ENCODE measurements around the gene NKX2-3.

NKX2-3 gene

DNA sequence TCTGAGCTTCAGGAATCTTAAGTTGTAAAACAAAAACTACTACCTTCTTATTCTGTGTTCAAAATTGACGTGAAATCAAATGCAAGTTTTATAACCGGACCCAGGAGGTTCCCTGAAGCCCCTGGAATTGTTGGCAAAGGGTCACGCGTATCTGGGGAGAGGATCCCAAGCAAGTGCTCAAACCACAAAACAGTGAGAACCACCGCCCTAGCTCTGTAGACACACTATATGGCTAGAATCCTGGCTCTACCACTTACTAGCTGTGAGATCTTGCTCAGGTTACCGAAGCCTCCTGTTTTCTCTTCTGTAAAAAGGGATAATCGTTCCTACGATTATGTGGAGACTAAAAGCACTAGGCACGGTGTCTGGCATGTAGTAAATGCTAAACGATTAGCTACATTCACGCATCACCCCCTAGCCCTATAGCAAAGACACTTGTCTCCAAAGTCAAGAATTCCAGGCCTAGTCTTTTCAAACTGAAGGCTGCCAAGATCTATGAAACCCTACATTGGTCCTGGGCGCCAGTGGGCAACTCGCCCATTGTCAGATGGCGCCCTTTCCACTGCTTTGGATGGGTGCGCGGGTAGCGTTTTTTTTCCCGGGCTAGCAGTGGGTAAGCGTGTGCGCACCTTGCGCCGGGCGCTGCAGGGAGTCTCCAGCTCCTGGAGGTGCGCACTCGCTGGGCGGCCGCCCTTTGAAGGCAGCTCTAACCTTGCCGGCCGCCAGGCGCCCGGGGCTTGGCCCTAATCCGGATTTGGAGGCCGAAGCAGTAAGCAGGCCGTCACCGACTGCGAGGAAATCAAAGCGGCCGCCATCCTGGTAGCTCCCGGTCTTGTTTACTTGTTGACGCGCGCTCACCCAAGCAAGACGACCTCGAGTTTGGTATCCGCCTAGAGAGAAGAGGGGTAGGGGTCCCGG lies 11.6 kb upstream of the NKX2-3 start:
- H3K27ac ChIP-seq (ENCODE audit: low read depth, low read length), result peak overlapping the region; percentile 85
- no peaks in the 10 kb centered on the region for H3K36me3 ChIP-seq (ENCODE audit: control insufficient read depth, insufficient read depth, low read length)
- H3K9ac ChIP-seq (ENCODE audit: low read length), result no peak overlapping the region
- no peak overlapping the region for H3K4me3 ChIP-seq (ENCODE audit: low read length)
- peaks cover 24% of the 10 kb centered on the region for H3K4me1 ChIP-seq (ENCODE audit: control insufficient read depth, insufficient read depth, low read length)
- H3K27me3 ChIP-seq (ENCODE audit: control insufficient read depth, insufficient read depth, low read length), result peaks cover 12% of the 10 kb centered on the region

DNA sequence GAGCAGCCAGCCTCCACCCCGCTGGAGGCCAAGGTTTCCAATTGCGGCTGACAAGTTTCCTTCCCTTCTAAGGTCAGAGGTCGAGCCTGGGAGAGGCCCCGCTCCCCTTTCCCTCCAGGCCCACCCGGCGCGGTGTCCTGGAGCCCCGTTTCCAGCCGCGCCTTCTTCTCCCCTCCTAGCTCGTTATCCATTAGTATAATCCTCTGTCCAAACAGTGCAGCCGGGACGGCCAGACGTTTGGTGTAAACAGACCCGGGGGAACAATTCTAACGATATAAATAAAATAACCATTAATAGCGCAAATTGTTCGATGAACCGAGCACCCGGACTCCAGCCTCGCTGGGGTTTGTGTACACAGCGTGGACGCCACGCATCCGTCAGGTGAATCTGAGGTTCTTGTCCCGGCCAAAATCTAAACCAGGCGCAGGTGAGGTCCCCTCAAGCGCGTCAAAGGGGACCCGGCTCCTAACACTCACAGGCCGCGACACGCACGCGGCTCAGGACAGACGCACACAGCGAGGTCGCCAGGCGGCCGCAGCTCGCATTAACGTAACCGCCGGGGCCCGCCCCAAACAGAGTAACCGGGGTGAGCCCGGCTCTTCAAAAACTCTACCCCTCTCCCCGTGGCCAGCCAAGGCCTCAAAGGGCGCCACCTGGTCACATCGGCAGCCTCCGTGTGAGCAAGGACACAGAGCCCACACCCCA lies 10.8 kb upstream of the NKX2-3 start:
- Histone ChIP-seq H3K4me1 (ENCODE audit: control insufficient read depth, insufficient read depth, low read length) (peaks cover 32% of the 10 kb centered on the region), H3K27me3 (ENCODE audit: control insufficient read depth, insufficient read depth, low read length) (peaks cover 16% of the 10 kb centered on the region), H3K4me3 (ENCODE audit: low read length) (no peak overlapping the region), H3K36me3 (ENCODE audit: control insufficient read depth, insufficient read depth, low read length) (no peaks in the 10 kb centered on the region), H3K27ac (ENCODE audit: low read depth, low read length) (peak overlapping the region; percentile 85), H3K9ac (ENCODE audit: low read length) (no peak overlapping the region)

DNA sequence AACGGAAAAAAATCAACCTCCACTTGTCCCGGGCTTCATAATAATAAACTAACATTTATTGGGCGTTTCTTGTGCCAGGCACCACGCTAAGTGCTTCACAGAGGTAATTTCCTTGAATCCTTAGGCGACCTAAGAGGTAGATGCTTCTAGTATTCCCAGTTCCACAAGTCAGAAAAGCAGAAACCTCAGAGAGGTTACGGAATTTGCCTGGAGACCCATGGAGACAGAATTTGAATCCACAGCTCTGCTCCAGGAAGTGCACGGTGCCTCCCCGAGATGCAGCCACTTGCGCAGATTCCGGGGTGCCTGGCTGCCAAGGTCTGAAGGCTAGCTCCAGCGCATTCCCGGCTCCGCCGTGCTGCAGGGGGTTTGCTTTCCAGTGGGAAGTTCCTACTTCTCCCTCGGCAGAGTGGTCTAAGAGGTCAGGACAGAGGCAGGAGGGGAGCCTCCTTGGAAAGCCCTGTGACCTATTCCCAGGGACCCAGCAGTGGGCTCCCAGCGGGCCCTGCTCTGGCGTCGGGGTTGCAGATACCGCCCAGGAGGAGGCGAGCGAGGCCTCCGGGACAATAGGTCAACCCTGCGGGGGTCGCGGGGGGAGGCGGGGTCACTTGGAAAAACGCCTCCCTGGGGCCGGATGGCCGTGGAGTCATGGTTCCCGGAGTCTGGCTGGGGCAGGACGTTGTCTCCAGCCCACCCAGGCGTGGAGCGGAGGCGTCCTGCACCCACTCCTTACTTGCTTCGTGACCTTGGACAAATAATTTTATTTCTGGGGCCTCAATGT lies 10.1 kb upstream of the NKX2-3 start:
- Histone ChIP-seq H3K36me3 (ENCODE audit: control insufficient read depth, insufficient read depth, low read length) (no peaks in the 10 kb centered on the region), H3K27me3 (ENCODE audit: control insufficient read depth, insufficient read depth, low read length) (peaks cover 21% of the 10 kb centered on the region), H3K4me3 (ENCODE audit: low read length) (peak overlapping the region; percentile 64), H3K27ac (ENCODE audit: low read depth, low read length) (peak overlapping the region; percentile 85), H3K4me1 (ENCODE audit: control insufficient read depth, insufficient read depth, low read length) (peaks cover 38% of the 10 kb centered on the region), H3K9ac (ENCODE audit: low read length) (peak overlapping the region; percentile 28)

DNA sequence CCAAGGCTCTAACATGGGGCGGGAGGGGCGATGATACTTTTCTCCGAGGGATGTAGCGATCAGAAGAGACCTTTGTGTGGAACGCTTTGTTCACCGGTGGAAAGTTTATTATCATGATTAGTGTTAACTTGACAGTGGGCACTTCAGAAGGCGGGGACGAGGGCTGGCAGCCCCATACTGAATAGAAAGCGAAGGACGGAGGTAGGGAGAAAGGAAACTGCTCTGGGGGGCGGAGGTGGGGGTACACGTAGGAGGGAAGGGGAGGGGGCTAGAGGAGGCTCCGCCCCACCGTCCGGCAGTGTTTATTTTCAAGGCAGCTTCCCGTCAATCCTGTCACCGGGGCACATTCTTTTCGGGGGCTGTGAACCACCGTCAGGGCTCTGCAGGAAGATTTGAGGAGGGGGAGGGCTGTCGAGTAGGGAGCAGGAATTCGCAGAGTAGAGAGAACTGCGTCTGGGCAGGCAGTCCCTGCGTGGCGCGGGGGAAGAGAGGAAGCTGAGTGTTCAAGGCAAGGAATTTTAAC lies 9.4 kb upstream of the NKX2-3 start:
- peaks cover 38% of the 10 kb centered on the region for H3K4me1 ChIP-seq (ENCODE audit: control insufficient read depth, insufficient read depth, low read length)
- H3K4me3 ChIP-seq (ENCODE audit: low read length), result peak overlapping the region; percentile 64
- H3K9ac ChIP-seq (ENCODE audit: low read length), result peak overlapping the region; percentile 28
- H3K27ac ChIP-seq (ENCODE audit: low read depth, low read length), result peak overlapping the region; percentile 85
- peaks cover 26% of the 10 kb centered on the region for H3K27me3 ChIP-seq (ENCODE audit: control insufficient read depth, insufficient read depth, low read length)
- no peaks in the 10 kb centered on the region for H3K36me3 ChIP-seq (ENCODE audit: control insufficient read depth, insufficient read depth, low read length)

DNA sequence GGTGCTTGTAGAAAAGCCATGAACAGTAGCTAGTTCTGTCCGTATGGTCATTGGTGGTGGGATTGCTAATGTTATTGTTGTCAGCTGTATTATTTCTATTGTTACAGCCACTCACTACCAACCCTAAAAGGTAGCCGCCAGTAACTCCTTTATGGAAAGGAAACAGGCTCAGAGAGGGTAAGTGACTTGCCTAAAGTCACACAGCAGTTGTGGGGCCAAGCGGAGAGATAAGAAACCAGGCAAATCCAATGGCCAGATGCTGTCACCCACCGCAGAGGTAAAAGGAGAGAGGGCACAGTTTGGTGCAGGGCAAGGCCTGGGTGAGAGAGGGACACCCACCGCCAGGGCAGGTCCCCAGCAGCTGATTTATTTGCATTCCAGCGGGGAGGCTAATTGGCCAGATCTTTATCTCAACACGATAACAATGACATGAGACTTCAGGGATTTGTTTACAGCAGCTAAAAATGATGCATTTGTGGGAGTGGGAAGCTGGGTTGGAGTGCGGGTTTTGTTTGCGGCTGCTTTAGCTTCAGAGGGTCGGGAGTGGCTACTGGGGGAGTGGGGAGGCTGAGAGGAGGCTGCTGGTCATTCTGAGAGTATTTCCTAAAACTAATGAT lies 8.6 kb upstream of the NKX2-3 start:
- Histone ChIP-seq H3K27me3 (ENCODE audit: control insufficient read depth, insufficient read depth, low read length) (peaks cover 26% of the 10 kb centered on the region), H3K36me3 (ENCODE audit: control insufficient read depth, insufficient read depth, low read length) (no peaks in the 10 kb centered on the region), H3K27ac (ENCODE audit: low read depth, low read length) (peak overlapping the region; percentile 85), H3K4me1 (ENCODE audit: control insufficient read depth, insufficient read depth, low read length) (peaks cover 36% of the 10 kb centered on the region), H3K4me3 (ENCODE audit: low read length) (peak overlapping the region; percentile 19), H3K9ac (ENCODE audit: low read length) (peak overlapping the region; percentile 28)

DNA sequence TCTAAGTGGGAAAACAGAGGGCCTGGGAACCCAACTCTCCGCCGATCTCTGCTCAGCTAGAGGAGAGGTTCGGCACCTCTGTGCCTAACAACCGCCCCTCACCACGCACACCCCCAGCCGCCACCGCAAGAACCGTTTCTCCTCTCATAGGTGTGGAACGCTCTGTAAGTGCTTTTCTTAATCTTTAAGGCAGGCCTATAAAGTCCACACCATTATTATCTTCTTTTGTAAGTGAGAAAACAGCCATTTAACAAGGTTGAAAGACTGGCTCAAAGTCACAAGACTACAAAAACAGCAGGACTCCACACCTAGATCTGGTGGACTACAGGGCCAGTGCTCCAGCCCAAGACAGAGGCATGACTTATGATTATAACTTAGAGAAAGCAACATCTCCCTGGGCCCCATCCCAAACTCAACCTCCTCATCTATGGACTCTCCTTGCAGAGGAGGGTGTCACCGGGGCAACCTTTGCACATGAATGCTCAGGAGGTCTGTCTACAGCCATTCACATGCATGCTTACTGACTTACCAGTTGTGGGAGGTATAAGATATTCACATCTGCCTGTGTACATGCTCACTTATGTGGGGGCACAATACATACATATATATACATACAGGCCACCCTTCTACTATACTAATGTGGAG lies 7.9 kb upstream of the NKX2-3 start:
- H3K9ac ChIP-seq (ENCODE audit: low read length), result no peak overlapping the region
- peaks cover 26% of the 10 kb centered on the region for H3K27me3 ChIP-seq (ENCODE audit: control insufficient read depth, insufficient read depth, low read length)
- peaks cover 31% of the 10 kb centered on the region for H3K4me1 ChIP-seq (ENCODE audit: control insufficient read depth, insufficient read depth, low read length)

DNA sequence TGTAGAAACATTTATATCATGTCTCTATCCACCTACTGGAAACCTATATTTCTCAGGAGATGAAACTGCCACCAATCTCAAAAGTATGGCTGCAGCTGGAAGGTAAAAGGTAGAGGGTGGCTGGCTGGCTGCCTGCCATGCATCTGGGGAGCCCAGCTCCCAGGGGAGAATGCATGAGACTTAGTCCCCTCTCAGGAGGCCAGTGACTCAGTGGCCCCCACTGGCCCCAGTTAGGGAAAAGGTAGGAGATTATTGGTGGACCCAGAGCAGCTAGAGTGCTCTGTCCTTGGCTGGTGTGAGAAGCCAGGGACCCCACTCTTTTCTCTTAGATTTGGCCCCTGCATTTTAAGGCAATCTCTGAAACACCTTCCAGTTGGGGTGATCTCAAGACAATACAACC lies 6.8 kb upstream of the NKX2-3 start:
- Histone ChIP-seq H3K36me3 (ENCODE audit: control insufficient read depth, insufficient read depth, low read length) (no peaks in the 10 kb centered on the region), H3K27me3 (ENCODE audit: control insufficient read depth, insufficient read depth, low read length) (peaks cover 31% of the 10 kb centered on the region), H3K4me1 (ENCODE audit: control insufficient read depth, insufficient read depth, low read length) (peaks cover 29% of the 10 kb centered on the region), H3K27ac (ENCODE audit: low read depth, low read length) (peak overlapping the region; percentile 92), H3K9ac (ENCODE audit: low read length) (no peak overlapping the region), H3K4me3 (ENCODE audit: low read length) (no peak overlapping the region)

More for the DNA sequence above, 7.9 kb upstream of the NKX2-3 start:
- Histone ChIP-seq H3K4me3 (ENCODE audit: low read length) (no peak overlapping the region), H3K27ac (ENCODE audit: low read depth, low read length) (peak overlapping the region; percentile 85), H3K36me3 (ENCODE audit: control insufficient read depth, insufficient read depth, low read length) (no peaks in the 10 kb centered on the region)

DNA sequence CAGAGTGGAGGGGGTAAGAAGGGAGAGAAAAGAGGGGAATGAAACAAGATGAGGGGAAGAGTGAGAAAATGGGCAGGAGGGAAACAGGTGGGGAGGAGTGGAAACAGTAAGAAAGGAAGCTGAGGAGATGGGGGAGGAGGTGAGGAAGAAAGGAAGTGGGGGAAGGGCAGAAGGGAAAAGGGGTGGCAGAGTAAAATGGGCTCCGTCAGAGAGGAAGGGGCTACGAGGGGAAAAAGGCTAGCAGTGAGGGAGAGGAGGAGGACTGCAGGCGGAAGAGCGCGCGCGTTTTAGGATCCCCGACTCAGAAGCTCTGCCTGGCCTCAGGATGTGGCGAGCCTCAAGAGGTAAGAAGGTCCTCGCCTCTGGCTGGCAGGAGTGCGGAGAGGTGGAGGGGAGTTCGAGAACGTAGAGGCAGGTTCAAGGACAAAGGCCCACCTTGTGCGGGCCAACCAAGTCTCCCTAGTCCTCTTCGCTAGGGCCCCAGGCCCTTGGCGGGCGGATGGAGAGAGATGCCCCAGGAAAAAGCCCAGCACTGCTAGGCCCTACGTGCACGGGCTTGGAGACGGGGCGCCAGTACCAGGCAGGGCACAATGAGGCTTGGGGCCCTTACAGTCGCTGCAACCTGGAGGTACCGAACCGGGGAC lies 5.8 kb upstream of the NKX2-3 start:
- H3K9ac ChIP-seq (ENCODE audit: low read length), result no peak overlapping the region
- peak overlapping the region; percentile 92 for H3K27ac ChIP-seq (ENCODE audit: low read depth, low read length)
- peaks cover 27% of the 10 kb centered on the region for H3K4me1 ChIP-seq (ENCODE audit: control insufficient read depth, insufficient read depth, low read length)
- peak overlapping the region; percentile 83 for H3K4me3 ChIP-seq (ENCODE audit: low read length)
- peaks cover 27% of the 10 kb centered on the region for H3K27me3 ChIP-seq (ENCODE audit: control insufficient read depth, insufficient read depth, low read length)
- H3K36me3 ChIP-seq (ENCODE audit: control insufficient read depth, insufficient read depth, low read length), result no peaks in the 10 kb centered on the region

DNA sequence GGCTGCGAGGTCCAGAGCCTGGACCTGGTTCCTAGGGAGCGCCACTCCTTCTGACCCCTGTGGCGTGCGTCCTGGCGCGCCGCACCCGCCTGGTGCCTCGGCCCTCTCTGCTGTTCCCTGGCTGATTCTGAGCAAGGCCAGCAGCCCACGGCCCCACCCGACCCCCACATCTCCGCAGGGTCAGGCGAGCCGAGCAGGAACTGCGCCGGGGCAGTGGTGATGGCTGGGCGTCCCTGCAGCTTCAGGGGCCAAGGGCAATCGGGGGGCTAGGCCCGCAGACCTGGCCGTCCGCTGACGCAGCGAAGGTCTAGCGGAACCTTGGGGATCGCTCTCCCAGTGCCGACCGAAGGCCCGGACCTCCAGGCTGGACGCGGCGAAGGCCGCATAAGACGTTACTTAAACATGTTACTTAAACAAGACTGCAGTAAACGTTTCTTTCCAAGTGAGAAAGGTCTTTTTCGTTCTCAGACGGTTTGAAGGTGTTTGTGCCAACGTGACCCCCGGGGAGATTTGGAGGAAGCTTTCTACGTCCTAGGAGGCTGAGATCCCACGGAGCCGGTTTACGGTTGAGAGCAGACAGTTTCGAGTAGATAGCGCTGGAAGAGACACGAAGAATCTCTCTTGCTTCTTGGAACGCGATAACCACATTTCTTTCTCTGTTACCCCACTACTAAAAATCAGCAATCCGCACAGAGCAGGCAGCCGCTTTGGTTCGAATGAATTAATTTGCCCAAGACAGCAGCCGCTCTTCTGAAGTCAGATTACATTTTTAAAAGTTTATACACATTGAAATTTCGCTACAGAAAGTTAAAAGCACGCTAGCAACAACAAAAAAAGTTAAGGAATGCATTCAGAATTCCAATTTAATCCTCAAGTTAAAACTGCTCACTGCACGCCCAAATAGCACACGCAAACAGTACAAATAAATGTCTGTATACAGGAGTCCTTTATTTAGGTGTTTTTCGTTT lies 4.9 kb upstream of the NKX2-3 start:
- Histone ChIP-seq H3K27ac (ENCODE audit: low read depth, low read length) (peak overlapping the region; percentile 92), H3K9ac (ENCODE audit: low read length) (peak overlapping the region; percentile 66)

More for the DNA sequence above, 4.9 kb upstream of the NKX2-3 start:
- Histone ChIP-seq H3K27me3 (ENCODE audit: control insufficient read depth, insufficient read depth, low read length) (peaks cover 25% of the 10 kb centered on the region), H3K4me3 (ENCODE audit: low read length) (peak overlapping the region; percentile 83), H3K4me1 (ENCODE audit: control insufficient read depth, insufficient read depth, low read length) (peaks cover 22% of the 10 kb centered on the region), H3K36me3 (ENCODE audit: control insufficient read depth, insufficient read depth, low read length) (no peaks in the 10 kb centered on the region)

Measured in rectal smooth muscle tissue (tissue), 1 donor.